Osteocyte (in vitro differentiated cells): ENCODE data around the gene HMG20A. TPM values are rescaled to one million over a fixed set of nuclear protein-coding genes. Genes with fewer than 3 reads are reported as not detected.

ENCODE experiments used
- DNase-seq: peaks from one replicate; pipeline ENCODE4 v3.0.0; 2021; ENCODE audit warnings: mixed read lengths; ENCODE audit not compliant: unreplicated experiment; ENCODE audit errors: extremely low spot score
- H3K27ac Mint-ChIP-seq: one replicate; pipeline ENCODE4 v1.8.0; 2021; ENCODE audit warnings: mild to moderate bottlenecking, mixed read lengths; ENCODE audit not compliant: unreplicated experiment
- H3K27me3 Mint-ChIP-seq: one replicate; pipeline ENCODE4 v1.8.0; 2021; ENCODE audit warnings: mixed read lengths; ENCODE audit not compliant: unreplicated experiment
- H3K36me3 Mint-ChIP-seq: one replicate; pipeline ENCODE4 v1.8.0; 2021; ENCODE audit warnings: mixed read lengths; ENCODE audit not compliant: unreplicated experiment
- H3K4me1 Mint-ChIP-seq: one replicate; pipeline ENCODE4 v1.8.0; 2021; ENCODE audit warnings: mixed read lengths; ENCODE audit not compliant: unreplicated experiment
- H3K4me3 Mint-ChIP-seq: one replicate; pipeline ENCODE4 v1.8.0; 2021; ENCODE audit warnings: mild to moderate bottlenecking, moderate library complexity, mixed read lengths; ENCODE audit not compliant: unreplicated experiment
- H3K9me3 Mint-ChIP-seq: one replicate; pipeline ENCODE4 v1.8.0; 2021; ENCODE audit warnings: mixed read lengths; ENCODE audit not compliant: unreplicated experiment
- total RNA-seq: library from RNA; stranded (reverse); gene quantifications from 2 replicates; pipeline ENCODE4 v1.2.1, GENCODE V29; 2021
- TF ChIP-seq, protein P1 (sequence below): fragments of 200-600 bp; sonication (generic); IDR thresholded peaks from 2 replicates; pipeline ENCODE4 v1.5.0; 2021; ENCODE audit warnings: antibody characterized with exemption, mild to moderate bottlenecking, moderate library complexity

Gene HMG20A
- total RNA-seq, 1 donor from 2014 or later, result 49.5 TPM

DNA sequence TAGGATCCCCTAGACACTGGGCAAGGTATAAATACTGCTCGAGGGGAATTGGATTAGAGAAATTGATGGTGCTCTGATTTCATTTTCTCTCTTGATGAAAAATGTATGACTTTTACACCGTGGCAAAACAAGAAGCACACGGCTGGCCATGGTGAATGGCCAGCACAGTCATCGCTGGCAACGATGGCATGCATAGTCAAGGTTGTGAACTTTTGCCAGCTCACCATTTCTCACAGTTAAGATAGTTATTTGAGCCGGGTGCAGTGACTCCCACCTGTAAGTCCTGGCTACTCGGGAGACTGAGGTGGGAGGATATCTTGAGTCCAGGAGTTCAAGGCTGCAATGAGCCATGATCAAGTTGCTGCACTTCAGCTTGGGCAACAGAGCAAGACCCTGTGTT, 95.4 kb downstream of the HMG20A start:
- TF ChIP-seq, protein P1, sequence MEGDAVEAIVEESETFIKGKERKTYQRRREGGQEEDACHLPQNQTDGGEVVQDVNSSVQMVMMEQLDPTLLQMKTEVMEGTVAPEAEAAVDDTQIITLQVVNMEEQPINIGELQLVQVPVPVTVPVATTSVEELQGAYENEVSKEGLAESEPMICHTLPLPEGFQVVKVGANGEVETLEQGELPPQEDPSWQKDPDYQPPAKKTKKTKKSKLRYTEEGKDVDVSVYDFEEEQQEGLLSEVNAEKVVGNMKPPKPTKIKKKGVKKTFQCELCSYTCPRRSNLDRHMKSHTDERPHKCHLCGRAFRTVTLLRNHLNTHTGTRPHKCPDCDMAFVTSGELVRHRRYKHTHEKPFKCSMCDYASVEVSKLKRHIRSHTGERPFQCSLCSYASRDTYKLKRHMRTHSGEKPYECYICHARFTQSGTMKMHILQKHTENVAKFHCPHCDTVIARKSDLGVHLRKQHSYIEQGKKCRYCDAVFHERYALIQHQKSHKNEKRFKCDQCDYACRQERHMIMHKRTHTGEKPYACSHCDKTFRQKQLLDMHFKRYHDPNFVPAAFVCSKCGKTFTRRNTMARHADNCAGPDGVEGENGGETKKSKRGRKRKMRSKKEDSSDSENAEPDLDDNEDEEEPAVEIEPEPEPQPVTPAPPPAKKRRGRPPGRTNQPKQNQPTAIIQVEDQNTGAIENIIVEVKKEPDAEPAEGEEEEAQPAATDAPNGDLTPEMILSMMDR, result no peak
- no peak overlapping the region for H3K27ac Mint-ChIP-seq
- H3K27me3 Mint-ChIP-seq, result no peaks in the 10 kb centered on the region
- H3K4me3 Mint-ChIP-seq, result no peak overlapping the region
- no peak for DNase-seq
- no peaks in the 10 kb centered on the region for H3K9me3 Mint-ChIP-seq
- peaks cover 9% of the 10 kb centered on the region for H3K4me1 Mint-ChIP-seq
- H3K36me3 Mint-ChIP-seq, result no peaks in the 10 kb centered on the region

DNA sequence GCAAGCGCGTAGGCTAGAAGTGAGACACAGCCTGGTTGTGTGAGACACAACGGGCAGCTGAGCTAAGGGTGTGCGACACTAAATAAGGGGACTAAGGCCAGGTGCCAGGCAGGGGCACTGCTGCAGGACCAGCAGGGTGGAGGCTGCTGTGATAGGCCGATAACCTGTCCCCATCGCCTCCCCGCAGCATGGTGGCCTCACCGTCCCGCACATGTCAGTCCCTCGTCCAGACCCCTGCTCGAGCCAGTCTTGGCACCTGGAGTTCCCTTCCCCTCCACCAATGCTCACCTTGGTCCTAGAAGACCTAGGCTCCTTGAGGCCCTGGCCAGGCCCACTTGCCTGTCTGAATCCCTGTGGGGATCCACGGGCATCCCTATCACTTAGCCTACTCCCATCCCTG, 96.1 kb downstream of the HMG20A start:
- Mint-ChIP-seq H3K9me3 (no peaks in the 10 kb centered on the region), H3K27me3 (no peaks in the 10 kb centered on the region), H3K4me1 (peaks cover 9% of the 10 kb centered on the region), H3K4me3 (no peak overlapping the region), H3K36me3 (no peaks in the 10 kb centered on the region), H3K27ac (no peak overlapping the region)
- TF ChIP-seq, protein P1, result no peak
- no peak for DNase-seq

DNA sequence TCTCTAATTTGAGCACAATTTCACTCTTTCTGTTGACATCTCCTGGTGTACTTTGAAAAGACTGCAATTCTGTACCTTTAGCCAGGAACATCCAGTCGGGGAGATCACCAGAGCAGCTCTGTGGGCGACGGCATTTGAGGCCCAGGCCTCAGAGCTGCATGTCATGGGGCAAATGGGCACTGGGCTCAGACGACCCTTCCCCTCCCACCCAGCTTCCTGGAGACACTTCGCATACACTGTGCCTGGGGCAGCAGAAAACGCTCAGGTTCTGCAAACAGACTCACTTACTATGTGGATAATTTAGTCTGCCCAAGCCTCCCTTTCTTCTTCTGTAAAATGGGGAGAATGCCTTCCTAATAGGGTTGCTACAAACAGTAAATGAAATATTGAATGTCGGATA, 96.9 kb downstream of the HMG20A start:
- H3K4me1 Mint-ChIP-seq, result peaks cover 9% of the 10 kb centered on the region
- TF ChIP-seq, protein P1, result no peak
- H3K9me3 Mint-ChIP-seq, result no peaks in the 10 kb centered on the region
- no peak for DNase-seq
- no peaks in the 10 kb centered on the region for H3K36me3 Mint-ChIP-seq
- H3K4me3 Mint-ChIP-seq, result no peak overlapping the region
- no peaks in the 10 kb centered on the region for H3K27me3 Mint-ChIP-seq
- no peak overlapping the region for H3K27ac Mint-ChIP-seq

DNA sequence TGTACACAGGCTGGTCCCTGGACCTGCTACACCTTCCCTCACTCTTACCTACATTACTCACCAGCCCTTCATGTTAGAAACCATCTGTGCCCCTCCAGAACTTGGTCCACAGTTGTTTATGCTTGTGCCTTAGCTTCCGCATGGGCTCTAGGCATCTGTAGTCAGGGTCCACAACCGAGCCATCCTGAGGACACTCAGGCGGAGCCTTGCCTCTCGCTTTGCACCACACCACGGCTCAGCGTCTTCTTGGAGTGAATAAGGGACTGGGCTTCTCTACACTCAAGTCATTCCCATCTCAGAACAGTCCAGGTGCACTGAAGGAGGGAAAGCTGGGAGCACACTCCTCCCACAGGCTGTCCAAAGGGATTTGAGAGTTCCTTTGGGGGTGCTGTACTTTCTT, 97.8 kb downstream of the HMG20A start:
- Mint-ChIP-seq H3K4me1 (peaks cover 9% of the 10 kb centered on the region), H3K27ac (no peak overlapping the region), H3K4me3 (no peak overlapping the region), H3K36me3 (no peaks in the 10 kb centered on the region), H3K9me3 (no peaks in the 10 kb centered on the region), H3K27me3 (no peaks in the 10 kb centered on the region)
- TF ChIP-seq, protein P1, result no peak
- DNase-seq, result no peak

DNA sequence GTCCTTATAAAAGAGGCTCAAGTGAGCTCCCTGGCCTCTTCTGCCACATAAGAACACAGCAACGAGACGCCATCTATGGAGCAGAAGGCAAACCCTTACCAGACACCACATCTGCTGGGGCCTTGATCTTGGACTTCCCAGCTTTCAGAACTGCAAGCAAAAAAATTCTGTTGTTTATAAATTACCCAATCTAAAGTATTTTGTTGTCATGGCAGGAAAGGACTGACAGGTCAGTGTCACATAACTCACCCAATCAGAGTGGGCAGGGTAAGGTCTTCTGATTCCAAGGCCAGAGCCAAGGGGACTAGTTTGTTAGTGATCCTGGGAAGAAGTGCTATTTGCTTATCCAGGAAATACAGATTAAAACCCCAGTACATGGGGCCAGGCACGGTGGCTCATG, 98.9 kb downstream of the HMG20A start:
- H3K4me1 Mint-ChIP-seq, result peaks cover 9% of the 10 kb centered on the region
- no peaks in the 10 kb centered on the region for H3K9me3 Mint-ChIP-seq
- TF ChIP-seq, protein P1, result no peak
- H3K27ac Mint-ChIP-seq, result no peak overlapping the region
- DNase-seq, result no peak
- no peaks in the 10 kb centered on the region for H3K36me3 Mint-ChIP-seq
- H3K4me3 Mint-ChIP-seq, result no peak overlapping the region
- H3K27me3 Mint-ChIP-seq, result no peaks in the 10 kb centered on the region
